Osteoblast (primary cell): Measurements from ENCODE around the gene ZG16. TPM values are rescaled to one million over a fixed set of nuclear protein-coding genes. Genes with fewer than 3 reads are reported as not detected.
A peak's percentile ranks its signal among the peaks of the same experiment; 100 is the strongest.

Experiments used
- DNase-seq: peaks from one replicate; pipeline ENCODE4 v3.0.0; 2011; ENCODE audit warnings: low spot score, mixed read lengths; ENCODE audit not compliant: insufficient read length; ENCODE audit errors: missing footprints
- H2AFZ ChIP-seq: 2 replicates; pipeline ENCODE4 v1.6.0; 2011; ENCODE audit warnings: mild to moderate bottlenecking, low read length
- H3K27ac ChIP-seq: 2 replicates; pipeline ENCODE4 v1.5.1; 2011; ENCODE audit warnings: mild to moderate bottlenecking, low read depth, low read length, moderate library complexity
- H3K27me3 ChIP-seq: 2 replicates; pipeline ENCODE4 v1.6.0; 2012; ENCODE audit warnings: mild to moderate bottlenecking, control low read depth, inconsistent platforms, low read length, moderate library complexity; ENCODE audit not compliant: insufficient read depth
- H3K36me3 ChIP-seq: 2 replicates; pipeline ENCODE4 v1.5.1; 2011; ENCODE audit warnings: mild to moderate bottlenecking, low read length, control low read depth, moderate library complexity; ENCODE audit not compliant: insufficient read depth
- H3K4me1 ChIP-seq: 2 replicates; pipeline ENCODE4 v1.5.1; 2011; ENCODE audit warnings: mild to moderate bottlenecking, low read length, control low read depth, moderate library complexity; ENCODE audit not compliant: insufficient read depth
- H3K4me2 ChIP-seq: 2 replicates; pipeline ENCODE4 v1.6.0; 2011; ENCODE audit warnings: mild to moderate bottlenecking, low read length; ENCODE audit not compliant: insufficient read depth
- H3K4me3 ChIP-seq: fragments of 200-600 bp; sonication (generic); 3 replicates; pipeline ENCODE4 v1.5.1; 2012; ENCODE audit warnings: mild to moderate bottlenecking, low read length, inconsistent platforms; ENCODE audit not compliant: insufficient read depth
- H3K79me2 ChIP-seq: 2 replicates; pipeline ENCODE4 v1.6.0; 2012; ENCODE audit warnings: mild to moderate bottlenecking, low read length, control low read depth, inconsistent platforms; ENCODE audit not compliant: insufficient read depth
- H3K9me3 ChIP-seq: 2 replicates; pipeline ENCODE4 v1.5.1; 2011; ENCODE audit warnings: low read depth, low read length, control low read depth
- H4K20me1 ChIP-seq: 2 replicates; pipeline ENCODE4 v1.6.0; 2012; ENCODE audit warnings: mild to moderate bottlenecking, low read length, control low read depth; ENCODE audit not compliant: insufficient read depth
- total RNA-seq: library from RNA; depleted of rRNA; stranded (reverse); fragments of >200 nt; gene quantifications from 2 replicates; pipeline ENCODE4 v1.2.3, GENCODE V29; 2012
- TF ChIP-seq, protein P1 (sequence below): IDR thresholded peaks from 2 replicates; pipeline ENCODE4 v1.5.1; 2011; ENCODE audit warnings: mild to moderate bottlenecking, low read depth, low read length, moderate library complexity; ENCODE audit errors: extremely low read depth

The ZG16 gene
- total RNA-seq, 1 donor, result not detected

DNA sequence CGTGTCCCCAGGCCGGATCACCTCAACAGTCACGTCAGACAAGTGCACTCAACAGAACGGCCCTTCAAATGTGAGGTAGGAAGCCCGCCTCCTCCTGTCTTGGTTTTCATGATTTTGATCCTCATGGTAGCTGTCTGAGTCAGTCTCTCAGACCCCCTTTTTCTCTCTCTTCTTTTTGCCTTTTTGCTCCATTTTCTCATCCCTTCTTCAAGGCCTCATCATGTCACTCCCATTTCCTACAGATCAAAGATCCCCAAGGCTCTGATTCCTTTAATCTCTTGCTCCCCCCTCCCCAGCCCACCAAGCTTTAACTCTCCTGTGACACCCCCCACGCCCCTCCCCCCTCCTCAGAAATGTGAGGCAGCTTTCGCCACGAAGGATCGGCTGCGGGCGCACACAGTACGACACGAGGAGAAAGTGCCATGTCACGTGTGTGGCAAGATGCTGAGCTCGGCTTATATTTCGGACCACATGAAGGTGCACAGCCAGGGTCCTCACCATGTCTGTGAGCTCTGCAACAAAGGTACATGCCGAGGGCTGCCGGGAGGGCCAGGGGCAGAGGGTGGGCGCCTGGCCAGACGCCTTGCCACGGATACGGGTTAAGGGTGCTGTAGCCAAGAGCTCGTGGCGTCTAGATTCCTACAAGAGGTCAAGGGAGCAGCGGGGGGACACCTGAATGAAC is 30.3 kb downstream of the ZG16 start:
- Histone ChIP-seq H3K4me1 (peaks cover 52% of the 10 kb centered on the region), H2AFZ (peak overlapping the region; percentile 40), H3K27ac (peak overlapping the region; percentile 70), H3K79me2 (peaks cover 19% of the 10 kb centered on the region), H3K36me3 (peaks cover 22% of the 10 kb centered on the region), H3K27me3 (no peaks in the 10 kb centered on the region), H4K20me1 (peaks cover 19% of the 10 kb centered on the region), H3K4me3 (peak overlapping the region; percentile 71), H3K9me3 (no peaks in the 10 kb centered on the region), H3K4me2 (peak overlapping the region; percentile 84)
- TF ChIP-seq, protein P1, sequence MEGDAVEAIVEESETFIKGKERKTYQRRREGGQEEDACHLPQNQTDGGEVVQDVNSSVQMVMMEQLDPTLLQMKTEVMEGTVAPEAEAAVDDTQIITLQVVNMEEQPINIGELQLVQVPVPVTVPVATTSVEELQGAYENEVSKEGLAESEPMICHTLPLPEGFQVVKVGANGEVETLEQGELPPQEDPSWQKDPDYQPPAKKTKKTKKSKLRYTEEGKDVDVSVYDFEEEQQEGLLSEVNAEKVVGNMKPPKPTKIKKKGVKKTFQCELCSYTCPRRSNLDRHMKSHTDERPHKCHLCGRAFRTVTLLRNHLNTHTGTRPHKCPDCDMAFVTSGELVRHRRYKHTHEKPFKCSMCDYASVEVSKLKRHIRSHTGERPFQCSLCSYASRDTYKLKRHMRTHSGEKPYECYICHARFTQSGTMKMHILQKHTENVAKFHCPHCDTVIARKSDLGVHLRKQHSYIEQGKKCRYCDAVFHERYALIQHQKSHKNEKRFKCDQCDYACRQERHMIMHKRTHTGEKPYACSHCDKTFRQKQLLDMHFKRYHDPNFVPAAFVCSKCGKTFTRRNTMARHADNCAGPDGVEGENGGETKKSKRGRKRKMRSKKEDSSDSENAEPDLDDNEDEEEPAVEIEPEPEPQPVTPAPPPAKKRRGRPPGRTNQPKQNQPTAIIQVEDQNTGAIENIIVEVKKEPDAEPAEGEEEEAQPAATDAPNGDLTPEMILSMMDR, result no peak
- DNase-seq, result peak; percentile 59

DNA sequence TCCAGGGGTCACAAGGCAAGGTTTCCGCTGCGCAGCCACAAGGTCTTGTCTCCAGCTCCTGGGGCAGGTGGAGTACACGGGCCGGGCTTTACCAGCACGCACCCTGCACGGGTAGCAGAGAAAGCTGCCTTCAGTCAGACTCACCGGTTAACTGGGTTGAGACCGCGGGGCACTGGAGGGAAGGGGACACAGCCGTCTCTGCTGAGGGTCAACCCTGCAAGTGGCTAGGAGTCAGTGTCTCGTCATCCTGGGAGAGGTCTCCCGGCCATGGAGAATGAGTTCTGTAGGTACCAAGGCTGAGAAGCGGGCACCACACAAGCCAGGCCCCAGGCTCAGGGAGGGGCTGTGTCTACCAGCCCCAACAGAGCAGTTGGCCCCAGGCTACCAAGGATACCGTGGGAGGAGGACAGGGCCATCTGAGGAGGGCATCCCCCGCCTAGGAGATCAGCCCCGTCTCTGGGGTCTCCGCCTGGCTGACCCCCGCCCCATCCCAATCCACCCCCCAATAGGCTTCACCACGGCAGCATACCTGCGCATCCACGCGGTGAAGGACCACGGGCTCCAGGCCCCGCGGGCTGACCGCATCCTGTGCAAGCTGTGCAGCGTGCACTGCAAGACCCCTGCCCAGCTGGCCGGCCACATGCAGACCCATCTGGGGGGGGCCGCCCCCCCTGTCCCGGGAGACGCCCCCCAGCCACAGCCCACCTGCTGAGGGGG is 31.1 kb downstream of the ZG16 start:
- TF ChIP-seq, protein P1, result no peak
- peaks cover 50% of the 10 kb centered on the region for H3K4me1 ChIP-seq

DNA sequence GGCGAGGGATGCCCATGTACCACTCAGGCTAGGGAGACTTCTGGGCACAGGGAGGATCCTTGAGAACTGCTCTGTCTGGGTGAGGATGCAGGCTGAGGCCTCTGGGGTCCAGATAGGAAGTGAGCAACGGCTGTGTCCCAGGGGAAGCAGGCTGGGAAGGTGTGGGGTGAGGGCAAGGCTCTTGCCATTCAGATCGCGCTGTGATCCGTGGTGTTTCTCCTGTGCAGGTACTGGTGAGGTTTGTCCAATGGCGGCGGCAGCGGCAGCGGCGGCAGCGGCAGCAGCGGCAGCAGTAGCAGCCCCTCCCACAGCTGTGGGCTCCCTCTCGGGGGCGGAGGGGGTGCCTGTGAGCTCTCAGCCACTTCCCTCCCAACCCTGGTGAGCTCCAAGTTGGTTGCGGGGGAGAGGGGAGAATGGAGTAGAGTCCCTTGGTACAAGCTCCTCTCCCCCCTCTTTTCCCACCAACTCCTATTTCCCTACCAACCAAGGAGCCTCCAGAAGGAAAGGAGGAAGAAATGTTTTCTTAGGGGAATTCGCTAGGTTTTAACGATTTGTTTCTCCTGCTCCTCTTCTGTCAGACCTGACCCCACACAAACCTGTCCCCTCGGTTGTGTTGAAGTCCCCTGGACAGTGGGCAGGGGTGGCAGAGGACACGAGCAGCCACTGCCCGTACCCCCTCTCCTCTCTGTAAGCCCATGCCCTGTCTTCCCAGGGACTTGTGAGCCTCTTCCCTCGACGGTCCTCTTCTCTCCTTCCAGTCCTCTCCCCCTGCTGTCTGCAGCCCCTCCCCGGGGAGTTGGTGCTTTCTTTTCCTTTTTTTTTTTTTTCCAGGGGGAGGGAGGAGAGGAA is 32.0 kb downstream of the ZG16 start:
- Histone ChIP-seq H3K27me3 (no peaks in the 10 kb centered on the region), H3K4me3 (peak overlapping the region; percentile 35), H4K20me1 (peaks cover 19% of the 10 kb centered on the region), H2AFZ (no peak overlapping the region), H3K4me2 (peak overlapping the region; percentile 98), H3K79me2 (peaks cover 19% of the 10 kb centered on the region), H3K4me1 (peaks cover 50% of the 10 kb centered on the region), H3K36me3 (peaks cover 18% of the 10 kb centered on the region), H3K9me3 (no peaks in the 10 kb centered on the region), H3K27ac (peak overlapping the region; percentile 65)
- peak; percentile 95 for DNase-seq
- TF ChIP-seq, protein P1, result no peak

More for the DNA sequence above, 31.1 kb downstream of the ZG16 start:
- no peaks in the 10 kb centered on the region for H3K9me3 ChIP-seq
- H4K20me1 ChIP-seq, result peaks cover 19% of the 10 kb centered on the region
- peaks cover 19% of the 10 kb centered on the region for H3K79me2 ChIP-seq
- peaks cover 18% of the 10 kb centered on the region for H3K36me3 ChIP-seq
- DNase-seq, result peak; percentile 82
- peak overlapping the region; percentile 71 for H3K4me3 ChIP-seq
- peak overlapping the region; percentile 70 for H3K27ac ChIP-seq
- no peaks in the 10 kb centered on the region for H3K27me3 ChIP-seq
- peak overlapping the region; percentile 84 for H3K4me2 ChIP-seq
- no peak overlapping the region for H2AFZ ChIP-seq
